GM06990 (cell line): ENCODE results near the gene KIZ.

Source experiments
- DNase-seq: peaks from one replicate; pipeline ENCODE4 v3.0.0-alpha.2; 2011; ENCODE audit not compliant: insufficient read length; ENCODE audit errors: extremely low read depth
- H3K27me3 ChIP-seq: replicated peaks from 2 replicates; pipeline ENCODE4 v1.6.0; 2011; ENCODE audit warnings: low read length; ENCODE audit not compliant: control insufficient read depth, insufficient read depth
- H3K36me3 ChIP-seq: 2 replicates; pipeline ENCODE4 v1.5.1; 2011; ENCODE audit warnings: low read length; ENCODE audit not compliant: control insufficient read depth, insufficient read depth
- H3K4me3 ChIP-seq: replicated peaks from 2 replicates; pipeline ENCODE4 v1.5.1; 2011; ENCODE audit warnings: low read depth, mild to moderate bottlenecking, control low read depth, low read length
- TF ChIP-seq, protein P1 (sequence below): IDR thresholded peaks from 2 replicates; pipeline ENCODE4 v1.5.1; 2011; ENCODE audit warnings: low read length, control low read depth, mild to moderate bottlenecking, inconsistent platforms; ENCODE audit not compliant: insufficient read depth, poor library complexity, severe bottlenecking

Gene KIZ

DNA sequence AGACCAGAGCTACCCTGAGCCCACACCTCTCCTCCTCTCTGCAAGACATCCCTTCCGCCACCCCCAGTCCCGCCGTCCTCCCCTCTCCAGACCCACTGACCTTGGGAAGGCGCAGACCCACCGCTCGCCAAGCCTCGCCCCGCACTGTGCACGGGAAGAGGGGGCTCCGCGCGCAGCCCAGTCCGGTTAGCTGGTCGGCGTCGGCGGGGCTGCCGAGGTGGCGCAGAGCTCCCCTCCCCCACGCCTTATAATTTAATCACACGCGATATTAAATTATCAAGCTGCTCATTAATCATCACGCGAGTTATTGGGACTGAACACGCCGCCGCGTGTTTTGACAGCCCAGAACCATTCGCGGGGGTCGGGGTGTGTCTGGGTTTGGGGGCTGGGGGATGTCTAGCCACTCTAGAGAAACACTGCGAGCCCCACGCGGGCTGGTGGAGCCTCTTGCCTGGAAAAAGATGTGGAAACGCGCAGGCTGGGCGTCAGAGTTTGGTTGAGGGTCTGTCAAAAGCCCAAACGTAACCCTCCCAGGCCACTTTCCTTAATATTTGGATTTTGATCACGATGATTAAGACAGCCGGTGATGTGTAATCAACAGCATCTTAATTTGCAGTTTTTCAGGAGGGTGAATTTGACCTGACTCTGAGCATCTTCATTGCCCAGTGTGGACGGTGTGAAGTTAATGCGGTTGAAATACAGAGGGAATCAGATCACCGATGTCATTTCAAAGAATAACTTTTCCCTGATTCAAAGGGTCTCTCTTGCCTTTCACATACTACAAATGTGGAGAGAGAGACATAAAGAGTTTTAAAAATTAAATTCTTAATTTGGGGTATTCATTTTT lies 19.5 kb upstream of the KIZ start, which contains the start of gene LINC00237:
TSS of gene LINC00237 (minus strand) at position 188 of the 847 bp plus-strand sequence.
- Histone ChIP-seq H3K27me3 (peaks cover 8% of the 10 kb centered on the region), H3K36me3 (no peaks in the 10 kb centered on the region), H3K4me3 (no peak within 1 kb of the TSS)
- TF ChIP-seq, protein P1, sequence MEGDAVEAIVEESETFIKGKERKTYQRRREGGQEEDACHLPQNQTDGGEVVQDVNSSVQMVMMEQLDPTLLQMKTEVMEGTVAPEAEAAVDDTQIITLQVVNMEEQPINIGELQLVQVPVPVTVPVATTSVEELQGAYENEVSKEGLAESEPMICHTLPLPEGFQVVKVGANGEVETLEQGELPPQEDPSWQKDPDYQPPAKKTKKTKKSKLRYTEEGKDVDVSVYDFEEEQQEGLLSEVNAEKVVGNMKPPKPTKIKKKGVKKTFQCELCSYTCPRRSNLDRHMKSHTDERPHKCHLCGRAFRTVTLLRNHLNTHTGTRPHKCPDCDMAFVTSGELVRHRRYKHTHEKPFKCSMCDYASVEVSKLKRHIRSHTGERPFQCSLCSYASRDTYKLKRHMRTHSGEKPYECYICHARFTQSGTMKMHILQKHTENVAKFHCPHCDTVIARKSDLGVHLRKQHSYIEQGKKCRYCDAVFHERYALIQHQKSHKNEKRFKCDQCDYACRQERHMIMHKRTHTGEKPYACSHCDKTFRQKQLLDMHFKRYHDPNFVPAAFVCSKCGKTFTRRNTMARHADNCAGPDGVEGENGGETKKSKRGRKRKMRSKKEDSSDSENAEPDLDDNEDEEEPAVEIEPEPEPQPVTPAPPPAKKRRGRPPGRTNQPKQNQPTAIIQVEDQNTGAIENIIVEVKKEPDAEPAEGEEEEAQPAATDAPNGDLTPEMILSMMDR, result no peak
- DNase-seq, result no peak

DNA sequence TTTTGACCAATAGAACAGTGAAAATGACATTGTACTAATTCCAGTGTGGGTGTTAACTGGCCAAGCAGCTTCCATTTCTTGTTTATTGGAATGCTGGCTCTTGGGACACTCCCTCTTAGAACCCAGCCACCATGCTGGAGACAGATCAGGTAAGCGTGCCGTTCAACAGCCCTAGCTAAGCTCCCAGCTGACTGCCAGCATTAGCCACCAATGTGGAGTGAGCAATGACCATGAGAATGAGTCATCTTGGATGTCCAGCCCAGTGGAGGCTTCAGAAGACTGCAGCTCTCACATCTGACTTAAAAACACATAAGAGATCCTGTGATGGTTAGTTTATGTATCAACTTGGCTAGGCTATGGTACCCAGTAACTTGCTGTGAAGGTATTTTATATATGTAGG lies 16.7 kb upstream of the KIZ start:
- H3K27me3 ChIP-seq, result no peaks in the 10 kb centered on the region; the same call in 1 of the 2 replicates

DNA sequence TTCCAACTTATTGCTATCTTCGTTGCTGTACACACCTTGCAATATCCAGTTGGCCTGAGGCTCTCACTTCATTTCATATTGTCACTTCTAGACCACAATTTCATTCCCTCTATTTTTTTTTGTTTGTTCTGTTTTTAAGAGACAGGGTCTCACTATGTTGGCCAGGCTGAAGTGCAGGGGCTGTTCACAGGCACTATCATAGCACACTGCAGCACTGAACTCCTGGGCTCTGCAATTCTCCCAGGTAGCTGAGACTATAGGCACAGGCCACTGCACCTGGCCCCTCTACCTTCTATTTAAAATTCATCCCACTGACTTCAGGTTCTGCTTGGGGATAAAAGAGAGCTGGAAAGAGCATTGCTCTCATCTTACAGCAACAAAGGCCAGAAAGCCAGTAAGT lies 15.1 kb upstream of the KIZ start:
- DNase-seq, result no peak
- Histone ChIP-seq H3K36me3 (no peaks in the 10 kb centered on the region), H3K4me3 (no peak overlapping the region), H3K27me3 (no peaks in the 10 kb centered on the region; the same call in 1 of the 2 replicates)
- TF ChIP-seq, protein P1, result no peak

More for the DNA sequence above, 16.7 kb upstream of the KIZ start:
- no peak for DNase-seq
- H3K4me3 ChIP-seq, result no peak overlapping the region
- TF ChIP-seq, protein P1, result no peak
- H3K36me3 ChIP-seq, result no peaks in the 10 kb centered on the region

DNA sequence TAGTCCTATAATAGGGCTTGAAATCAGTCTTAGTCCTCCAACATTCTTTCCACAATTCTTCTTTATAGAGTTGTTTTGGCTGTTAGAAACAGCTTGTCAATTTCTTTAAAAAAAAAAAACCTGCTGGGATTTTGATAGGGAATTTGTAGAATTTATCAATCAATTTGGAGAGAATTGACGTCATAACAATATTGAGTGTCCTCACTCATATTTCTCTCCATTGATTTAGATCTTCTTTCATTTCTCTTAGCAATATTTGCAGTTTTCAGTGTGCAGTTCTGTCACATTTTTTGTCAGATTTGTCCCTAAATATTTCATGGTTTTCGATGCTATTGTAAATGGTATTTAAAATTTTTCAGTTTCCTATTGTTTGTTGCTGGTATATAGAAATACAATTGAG lies 14.5 kb upstream of the KIZ start:
- TF ChIP-seq, protein P1, result no peak
- H3K4me3 ChIP-seq, result no peak overlapping the region
- H3K27me3 ChIP-seq, result no peaks in the 10 kb centered on the region; the same call in 1 of the 2 replicates
- H3K36me3 ChIP-seq, result no peaks in the 10 kb centered on the region
- no peak for DNase-seq

DNA sequence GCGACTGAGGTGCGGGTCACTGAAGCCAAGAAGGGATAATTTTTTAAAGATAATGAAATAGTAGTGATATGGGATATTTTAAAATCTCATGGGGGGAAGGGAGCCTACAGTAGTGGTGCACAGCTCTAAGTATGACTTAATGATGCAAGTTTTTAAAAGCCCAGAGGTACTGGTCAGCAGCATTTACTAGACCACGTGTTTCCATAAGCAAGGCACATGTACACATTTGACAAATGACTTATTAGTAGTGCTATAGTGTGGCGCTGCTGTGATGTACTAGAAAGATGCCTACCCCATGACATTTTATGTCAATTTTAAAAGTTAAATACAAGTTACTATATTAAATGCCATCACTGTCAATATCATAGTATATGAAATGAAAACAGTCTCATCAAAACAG lies 12.2 kb upstream of the KIZ start:
- DNase-seq, result no peak
- TF ChIP-seq, protein P1, result no peak
- Histone ChIP-seq H3K4me3 (no peak overlapping the region), H3K27me3 (no peaks in the 10 kb centered on the region; the same call in 1 of the 2 replicates), H3K36me3 (no peaks in the 10 kb centered on the region)
